GM21447 (cell line): ENCODE data around the gene MXD4.
"Not testable (repeated sequence)": the region's sequence is repeated elsewhere in the genome, so short reads cannot be mapped to it uniquely, and the experiment has no call there.

Experiments used
- ATAC-seq: cut with Tn5 transposase; IDR thresholded peaks from one replicate; pipeline ENCODE4 v1.9.1; 2021; ENCODE audit not compliant: unreplicated experiment

Gene MXD4

DNA sequence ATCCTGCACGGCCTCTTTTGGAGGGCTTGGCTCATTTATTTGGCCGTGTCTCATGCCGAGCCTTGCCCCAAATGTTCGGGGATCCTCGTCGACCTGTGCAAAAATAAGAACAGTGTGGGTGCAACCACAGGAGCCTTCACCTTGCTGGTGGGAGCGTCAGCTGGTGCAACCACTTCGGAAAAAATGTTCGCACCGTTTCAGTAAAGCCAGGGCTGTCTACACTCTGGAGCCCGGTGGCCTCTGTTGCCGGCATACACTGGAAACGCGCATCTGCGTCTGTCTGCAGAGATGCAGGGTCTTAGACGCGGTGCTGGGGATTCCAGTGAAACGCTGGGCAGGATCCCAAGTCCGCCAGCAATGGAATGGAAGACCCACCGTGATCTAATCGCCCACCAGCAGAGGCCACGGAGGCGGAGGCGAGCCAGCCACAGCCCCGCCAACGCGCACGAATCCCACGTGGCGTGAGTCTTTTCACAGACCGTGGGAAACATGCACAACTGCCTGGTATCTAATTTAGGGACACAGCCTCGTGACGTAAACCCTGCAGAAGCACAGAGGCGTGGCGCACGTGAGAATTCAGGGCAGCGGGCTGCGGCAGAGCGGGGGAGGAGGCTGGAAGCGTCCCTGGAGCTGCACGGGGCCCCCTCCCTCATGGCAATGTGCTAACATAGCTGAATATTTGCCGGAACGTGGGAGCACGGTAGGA is 13.8 kb upstream of the MXD4 start:
- no peak for ATAC-seq

DNA sequence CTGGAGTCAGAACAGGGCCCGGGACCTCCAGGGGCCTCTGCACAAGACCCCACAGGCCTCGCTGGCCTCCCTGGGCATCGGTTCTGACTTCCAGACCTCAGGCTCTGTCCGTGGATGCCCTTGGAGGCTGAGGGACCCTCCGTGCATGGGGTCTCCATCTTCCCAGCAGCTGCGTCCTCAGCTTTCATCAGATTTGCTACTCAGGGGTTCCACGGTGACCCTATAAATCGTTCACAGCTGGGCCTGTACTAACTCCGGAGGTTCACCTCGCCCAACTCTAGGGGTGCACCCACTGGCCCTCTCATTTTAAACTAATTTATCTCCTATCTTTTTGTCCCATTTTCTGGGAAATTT is 13.1 kb upstream of the MXD4 start:
- not testable (repeated sequence) for ATAC-seq

DNA sequence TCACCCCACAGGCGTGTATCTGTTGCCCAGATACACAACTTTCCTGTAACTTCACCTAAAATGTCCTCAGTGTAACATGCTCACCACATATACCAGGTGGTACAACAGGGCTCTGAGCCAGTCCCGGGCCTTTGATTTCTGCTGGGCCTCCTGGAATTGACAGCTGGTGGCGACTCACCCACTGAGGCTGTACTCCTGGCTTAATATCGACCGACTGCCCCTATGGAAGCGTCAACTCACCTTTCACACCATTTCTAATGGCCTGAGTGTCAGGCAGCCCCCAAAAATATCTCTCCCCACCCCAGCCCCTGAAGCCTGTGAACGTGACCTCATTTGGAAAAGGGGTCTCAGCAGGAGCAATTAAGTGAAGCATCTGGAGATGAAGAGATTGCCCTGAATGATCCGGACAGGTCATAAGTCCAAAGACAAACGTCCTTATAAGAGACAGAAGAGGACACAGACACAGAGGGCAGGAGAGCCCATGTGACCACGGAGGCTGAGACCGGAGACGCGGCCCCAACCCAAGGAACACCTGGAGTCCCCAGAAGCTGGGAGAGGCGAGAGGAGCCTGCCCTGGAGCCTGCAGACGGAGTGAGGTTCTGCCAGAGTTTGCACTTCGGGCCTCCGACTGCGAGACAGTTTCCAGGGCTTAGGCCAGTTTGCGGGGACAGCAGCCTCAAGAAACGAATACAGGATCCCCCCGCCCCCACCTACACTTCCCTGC is 12.6 kb upstream of the MXD4 start:
- ATAC-seq, result no peak

DNA sequence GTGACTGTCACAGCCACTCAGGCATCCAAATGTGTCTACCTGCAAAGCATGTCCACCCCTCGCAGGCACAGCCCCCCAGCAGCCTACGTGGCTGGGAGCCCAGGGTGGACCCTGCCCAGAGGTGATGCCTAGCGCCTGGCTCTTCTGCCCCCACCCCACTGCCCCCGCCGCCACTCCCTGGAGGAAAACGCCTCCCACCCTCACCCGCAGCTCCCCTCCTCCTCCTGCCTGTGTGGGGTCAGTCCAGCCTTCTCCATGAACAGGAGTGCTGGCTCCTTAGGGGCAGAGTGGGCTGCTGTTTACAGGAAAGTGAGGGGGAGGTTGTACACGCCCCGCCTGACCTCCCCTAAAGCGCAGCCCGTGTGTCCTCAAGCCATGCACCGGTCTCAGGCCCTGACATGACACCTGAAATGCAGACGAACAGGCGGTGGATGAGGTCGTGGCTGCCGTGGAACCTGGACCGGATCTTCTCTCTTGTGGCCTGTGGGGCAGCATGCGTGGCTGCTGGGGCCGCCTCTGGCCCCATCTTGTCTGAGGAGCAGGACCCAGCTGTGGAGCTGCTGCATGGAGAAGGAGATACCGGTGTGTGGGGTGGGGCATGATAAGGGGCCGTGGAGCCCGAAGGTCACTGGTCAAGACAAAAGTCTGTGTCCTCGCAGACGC is 11.9 kb upstream of the MXD4 start:
- no peak for ATAC-seq

DNA sequence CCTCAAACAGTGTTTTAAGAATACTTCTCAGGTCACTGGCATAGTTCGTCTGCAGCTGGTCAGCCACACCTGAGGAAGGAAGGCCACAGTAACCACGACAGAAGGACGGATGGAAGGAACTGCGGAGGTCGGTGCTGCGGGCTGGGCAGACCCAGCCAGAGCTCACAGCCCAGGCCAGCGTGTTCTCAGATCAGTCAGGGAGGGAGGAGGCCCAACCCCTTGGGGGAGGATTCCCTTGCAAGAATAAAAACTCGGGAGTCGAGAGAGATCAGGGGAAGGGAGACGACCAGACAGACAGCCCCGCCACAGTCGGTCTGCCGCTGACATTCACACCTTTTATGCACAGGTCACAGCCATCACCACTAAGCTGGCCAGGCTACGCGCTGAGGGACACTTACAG is 11.3 kb upstream of the MXD4 start:
- ATAC-seq, result no peak

DNA sequence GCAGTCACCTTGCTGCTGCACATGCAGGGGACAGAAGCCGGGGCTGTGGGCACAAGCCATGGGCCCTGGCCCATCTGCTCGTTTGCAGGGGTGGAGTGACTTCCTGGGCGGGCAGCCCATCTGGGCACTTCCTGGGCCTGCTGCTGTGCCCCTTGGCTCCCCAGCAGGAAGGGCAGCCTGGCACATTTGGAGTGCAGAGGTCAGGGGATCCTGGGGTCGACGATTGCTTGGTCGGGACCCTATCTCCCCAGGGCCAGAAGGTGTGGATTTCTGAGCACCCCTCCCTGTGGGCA is 10.9 kb upstream of the MXD4 start:
- ATAC-seq, result no peak

DNA sequence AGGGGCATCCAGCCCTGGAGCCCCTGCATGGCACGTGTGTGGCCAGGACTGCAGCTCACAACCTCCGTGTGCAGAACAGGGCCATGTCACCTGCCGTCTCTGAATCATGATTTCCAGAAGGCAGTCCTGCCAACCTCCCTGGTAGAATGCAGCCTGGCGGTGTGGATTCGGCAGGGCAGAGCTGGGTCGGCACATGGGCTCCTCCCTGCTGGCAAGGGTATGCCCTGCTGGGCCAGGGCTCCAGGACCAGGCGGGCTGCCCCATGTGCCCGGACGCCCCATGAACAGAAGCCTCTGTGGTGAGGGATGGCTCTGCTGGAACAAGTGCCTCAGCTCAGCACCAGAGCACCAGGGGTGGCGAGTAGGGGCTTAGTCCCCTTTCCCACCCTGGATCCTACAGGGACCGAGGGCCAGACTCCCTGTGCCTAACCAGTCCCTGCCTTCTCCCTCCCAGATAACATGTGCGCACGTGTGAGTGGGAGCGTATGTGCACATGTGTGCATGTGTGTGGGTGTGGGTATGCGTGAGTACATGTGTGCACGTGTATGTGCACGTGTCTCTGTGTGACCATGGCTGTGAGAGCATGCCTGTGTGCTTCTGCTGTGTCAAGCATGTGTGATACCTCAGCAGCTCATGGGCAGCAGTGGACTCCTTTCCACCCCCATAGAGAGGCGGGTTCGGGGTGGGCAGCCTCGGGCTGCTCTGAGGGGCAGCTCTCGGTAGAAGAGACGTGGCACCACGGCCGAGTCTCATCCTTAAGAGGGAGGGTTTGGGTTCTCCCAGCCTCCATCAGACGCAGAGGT is 10.3 kb upstream of the MXD4 start:
- ATAC-seq, result no peak

DNA sequence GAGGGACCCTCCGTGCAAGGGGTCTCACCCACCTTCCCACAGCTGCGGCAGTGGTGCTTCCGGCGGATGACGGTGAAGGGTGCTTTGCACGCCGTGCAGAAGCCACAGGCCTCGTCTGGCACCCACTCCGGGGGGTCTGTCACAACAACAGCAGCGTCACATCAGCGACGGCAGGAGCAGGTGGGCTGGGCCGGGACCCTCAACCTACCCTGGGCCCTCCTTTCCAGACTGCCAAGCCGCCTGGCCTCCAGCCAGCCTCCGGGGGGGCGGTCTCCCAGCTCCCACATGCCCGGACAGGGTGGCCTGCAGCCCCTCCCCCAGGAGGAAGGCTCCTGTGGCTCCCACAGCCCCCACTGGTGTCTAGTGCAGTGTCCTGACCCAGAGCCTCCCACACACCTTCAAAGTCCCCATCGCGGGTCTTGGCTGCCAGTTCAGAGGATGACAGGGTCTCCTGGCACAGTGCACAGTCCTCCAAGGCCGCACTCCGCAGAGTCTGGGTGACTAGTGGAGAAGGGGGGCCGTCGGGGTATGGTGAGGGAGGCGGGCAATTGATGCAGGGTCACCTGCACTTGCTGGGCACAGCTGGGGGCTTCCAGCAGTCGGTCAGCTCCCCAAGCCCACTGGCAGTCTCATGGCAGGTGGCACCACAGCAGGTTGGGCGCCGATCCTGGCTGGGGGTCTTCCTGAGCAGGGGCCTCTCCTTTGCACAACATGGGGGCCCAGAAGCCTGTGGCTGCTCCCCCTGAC is 9.5 kb upstream of the MXD4 start:
- no peak for ATAC-seq

DNA sequence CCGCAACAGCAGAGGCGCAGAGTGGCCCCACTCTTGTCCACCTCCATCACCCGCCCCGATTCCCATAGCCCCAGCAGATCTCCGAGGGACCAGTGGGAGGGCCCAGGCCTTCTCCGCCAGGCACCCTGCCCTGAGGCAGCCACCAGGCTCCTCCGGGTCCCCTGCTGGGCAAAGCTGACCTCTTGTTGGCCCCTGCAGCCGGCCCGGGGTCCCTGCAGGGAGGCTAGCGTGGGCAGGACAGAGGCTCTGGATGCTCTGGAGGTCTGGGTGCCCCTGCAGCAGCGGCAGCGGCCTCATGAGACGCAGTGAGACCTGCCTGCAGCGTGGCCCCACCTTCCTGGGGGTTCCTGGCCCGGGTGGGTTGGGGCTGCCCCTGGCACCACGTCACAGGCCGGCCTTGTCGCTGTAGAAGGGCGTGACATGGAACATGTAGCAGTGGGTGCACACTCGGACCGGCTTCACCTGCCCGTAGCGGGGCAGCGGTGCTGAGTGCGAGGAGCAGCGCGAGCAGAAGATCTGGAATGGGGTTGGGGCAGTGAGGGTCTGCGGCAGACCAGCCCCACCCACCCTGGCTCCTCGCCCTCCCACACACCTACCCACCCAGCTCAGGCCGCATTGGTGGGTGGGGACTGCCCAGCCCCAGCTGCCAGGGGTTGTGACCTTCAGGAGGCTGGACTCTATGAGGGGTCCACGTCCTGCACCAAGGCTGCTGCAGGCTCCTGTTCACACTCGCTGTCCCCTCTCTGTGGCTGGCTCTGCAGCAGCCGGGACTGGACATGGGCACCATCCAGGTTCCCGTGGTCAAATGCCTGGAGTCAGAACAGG is 8.6 kb upstream of the MXD4 start:
- ATAC-seq, result no peak

DNA sequence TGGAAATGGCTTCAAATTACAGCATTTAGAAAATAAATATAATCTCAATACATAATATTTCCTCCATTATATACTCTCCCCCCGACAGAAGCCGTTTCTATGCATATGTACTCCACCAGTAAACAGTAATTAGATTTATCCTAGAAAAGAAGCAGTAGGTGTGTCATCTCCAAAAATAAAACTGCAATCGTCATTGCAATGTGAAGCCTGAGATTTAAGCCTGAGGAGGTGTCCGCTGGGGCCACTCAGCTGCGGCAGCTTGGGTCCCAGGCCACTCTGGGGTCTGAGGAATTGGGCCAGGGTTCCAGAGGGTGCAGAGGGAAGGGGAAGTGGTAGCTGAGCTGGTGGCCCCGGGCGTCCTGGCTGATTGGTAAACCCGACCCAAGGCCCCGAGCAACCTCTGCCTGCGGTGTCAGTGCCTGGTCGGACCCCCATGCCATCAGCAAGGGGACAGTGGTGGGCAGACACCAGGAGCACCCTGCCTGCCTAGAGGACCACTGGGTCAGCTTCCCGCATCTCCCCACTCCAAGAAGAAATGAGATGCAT is 7.8 kb upstream of the MXD4 start:
- ATAC-seq, result no peak

DNA sequence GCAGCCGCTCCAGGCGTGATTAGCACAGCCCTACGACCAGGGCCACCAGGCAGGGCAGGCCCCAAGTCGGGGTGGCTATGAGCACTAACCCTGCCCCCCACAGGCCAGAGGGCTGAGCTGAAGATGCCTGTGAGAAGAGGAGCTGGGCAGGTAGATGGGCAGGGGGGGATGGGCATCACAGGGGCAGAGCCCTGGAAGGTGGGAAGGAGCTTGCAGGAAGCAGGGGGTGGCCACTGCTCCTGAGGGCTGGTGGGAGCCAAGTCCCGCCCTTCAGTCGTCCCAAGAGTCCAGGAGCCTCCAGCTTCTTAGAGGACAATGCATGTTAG is 7.3 kb upstream of the MXD4 start:
- ATAC-seq, result no peak

DNA sequence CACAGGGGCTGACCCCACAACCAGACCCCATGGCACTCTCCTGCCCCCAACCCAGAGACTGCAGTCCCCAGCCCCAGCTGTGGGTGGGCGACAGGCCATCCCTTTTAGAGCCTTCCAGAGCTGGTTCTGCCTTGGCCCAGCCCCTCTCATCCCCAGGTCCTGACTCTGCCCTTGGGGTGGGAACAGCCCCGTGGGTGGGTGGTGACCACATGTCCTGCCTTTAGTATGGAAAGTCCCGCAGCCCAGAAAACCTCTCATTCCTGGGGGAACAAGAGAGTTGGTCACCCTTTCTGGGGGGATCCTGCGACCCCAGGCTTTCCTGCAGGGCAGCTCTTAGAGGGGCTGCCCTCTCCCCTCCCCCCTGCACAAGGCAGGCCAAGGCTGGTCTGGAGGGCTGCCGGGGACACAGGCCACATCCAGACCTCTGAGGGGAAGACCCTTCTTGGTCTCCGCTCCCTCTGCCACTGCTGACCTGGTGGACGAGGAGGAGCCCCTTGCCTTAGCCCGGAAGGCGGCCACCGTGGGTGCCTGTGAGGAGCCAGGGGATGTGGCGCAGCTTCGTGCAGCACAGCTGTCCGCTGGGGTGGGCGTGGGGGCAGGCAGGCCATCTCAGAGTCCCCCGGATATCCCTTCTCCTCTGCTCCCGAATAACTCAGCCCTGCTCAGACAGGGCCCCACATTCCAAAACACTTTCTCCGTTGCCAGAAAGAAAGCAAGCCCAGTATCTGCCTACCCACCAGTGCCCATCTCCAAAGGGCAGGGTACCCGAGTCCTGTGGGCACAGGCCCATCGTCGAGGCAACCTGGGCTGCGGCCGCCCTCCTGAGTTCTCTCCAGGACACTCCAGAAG is 6.7 kb upstream of the MXD4 start:
- ATAC-seq, result no peak

DNA sequence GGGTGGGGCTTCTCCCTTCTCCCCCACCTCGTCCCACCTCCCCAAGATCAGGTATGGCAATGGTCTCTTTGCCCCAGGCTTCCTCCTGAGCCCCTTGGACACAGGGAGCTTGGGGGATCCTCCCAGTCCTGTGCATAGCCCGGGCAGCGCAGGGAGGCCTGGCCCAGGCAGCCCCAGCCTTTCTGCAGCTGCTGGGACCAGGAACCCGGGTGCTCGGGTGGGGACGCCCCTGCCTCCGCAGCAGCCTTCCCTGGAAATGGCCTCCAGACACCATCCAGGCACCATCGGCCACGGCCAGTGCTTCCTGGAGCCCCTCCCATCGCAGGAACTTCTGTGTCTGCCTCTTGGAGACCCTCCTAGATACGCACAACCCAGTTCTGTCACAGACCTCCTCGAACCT is 5.9 kb upstream of the MXD4 start:
- no peak for ATAC-seq

DNA sequence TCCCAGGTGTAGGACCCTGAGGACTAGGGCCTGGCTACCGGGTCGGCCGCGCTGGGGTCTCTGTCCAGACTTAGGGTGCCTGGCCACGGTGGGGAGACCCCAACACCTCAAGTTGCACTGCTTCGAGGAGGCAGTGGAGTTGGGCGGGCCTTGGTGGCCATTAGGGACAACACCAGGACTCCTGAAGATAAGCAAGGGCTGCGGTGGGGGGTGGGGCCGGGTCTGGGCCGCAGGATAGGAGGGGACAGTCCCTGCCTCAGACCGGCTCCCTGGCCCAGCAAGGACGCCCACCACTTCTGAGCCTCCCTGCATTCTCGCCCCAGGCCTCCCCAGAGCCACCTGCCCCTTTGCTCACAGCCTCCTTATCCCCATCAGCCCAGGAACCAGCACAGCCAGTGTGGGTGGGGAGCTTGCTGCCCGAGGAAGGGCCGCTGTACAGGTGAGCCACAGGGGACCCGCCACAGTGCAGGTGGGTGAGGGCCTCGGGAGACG is 5.5 kb upstream of the MXD4 start:
- ATAC-seq, result no peak

DNA sequence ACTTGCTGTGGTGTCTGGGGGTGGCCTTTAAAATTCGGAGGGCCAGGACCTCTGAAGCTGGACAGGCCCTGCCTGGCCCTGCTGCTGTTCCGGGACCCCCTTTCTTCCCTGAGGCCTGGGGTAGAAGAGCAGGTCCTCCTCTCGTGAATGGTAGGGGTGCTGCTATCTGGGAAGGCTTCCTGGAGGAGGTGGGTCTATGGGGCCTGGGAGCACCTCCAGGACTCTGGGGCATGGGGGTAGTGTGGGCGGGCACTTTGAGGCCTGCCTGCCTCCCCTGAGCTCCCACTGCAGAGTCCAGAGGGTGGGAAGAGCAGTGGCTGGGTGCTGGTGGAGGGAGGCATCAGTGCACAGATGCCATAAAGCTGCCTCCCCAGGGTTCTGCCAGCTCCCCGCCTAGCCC is 4.9 kb upstream of the MXD4 start:
- no peak for ATAC-seq

DNA sequence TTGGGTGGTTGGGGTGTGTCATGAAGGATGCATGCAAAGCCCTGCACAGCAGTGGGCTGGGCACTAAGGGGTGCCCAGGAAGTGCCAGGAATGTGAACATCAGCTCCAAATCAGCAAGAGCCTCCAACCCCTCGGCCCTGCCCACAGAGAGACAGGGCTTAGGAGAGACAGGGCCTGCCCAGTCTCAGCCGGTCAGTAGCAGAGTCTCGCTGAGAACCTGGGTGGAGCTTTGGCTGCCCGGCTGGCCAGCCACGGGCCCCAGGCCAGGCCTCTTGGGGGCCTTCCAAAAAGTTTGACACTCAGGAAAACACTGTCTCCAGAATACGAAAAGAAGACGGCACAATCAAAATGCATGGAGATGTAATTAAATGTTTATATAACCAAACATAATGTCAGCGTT is 4.3 kb upstream of the MXD4 start:
- no peak for ATAC-seq

DNA sequence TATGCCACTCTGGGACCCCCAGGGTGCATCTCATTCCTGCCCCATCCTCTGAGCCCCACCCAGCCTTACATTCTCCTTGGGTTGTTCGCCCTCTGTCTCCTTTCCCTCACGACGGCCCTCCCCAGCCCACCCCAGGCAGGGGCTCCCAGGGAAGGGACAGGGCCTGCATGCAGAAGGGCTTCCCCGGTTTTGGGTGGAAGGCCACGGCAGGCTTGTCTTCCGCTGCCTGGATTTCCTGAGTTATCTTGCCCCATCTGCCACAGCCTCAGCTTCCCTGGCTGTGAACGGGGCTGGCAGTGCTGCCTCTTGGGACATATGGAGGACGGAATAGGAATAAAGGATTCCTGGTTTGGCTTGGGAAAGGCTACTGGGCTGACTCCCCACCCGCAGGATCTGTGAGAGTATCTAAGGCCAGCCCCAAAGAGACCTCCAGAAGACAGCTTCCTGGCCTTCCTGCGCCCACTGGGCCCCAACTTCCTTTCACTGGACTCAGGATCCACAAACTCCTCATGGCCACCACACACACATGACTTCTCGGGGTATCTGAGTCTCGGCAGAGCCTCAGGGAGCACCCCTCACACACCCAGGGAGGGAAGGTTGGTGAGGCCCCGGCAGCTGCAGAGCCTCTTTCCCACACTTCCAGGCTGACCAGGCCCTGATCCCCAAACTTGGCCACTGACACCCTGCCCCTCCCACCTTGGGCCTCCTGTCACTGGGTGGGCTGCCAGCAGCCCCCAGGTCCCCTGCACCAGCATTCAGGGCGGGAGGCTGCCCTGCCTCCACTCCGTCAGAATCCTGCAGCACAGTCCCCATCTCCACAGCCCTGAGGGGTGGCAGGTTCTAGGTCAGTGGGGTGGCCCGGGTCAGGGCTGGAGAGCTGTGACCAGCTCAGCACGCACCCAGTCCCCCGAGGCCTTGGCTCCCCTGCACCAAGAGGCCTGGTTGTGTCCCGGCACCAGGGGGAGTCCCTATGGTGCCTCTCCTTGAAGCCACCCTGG is 3.5 kb upstream of the MXD4 start:
- ATAC-seq, result no peak
